ENCODE data around the gene SERPINB2.

SERPINB2 gene

DNA sequence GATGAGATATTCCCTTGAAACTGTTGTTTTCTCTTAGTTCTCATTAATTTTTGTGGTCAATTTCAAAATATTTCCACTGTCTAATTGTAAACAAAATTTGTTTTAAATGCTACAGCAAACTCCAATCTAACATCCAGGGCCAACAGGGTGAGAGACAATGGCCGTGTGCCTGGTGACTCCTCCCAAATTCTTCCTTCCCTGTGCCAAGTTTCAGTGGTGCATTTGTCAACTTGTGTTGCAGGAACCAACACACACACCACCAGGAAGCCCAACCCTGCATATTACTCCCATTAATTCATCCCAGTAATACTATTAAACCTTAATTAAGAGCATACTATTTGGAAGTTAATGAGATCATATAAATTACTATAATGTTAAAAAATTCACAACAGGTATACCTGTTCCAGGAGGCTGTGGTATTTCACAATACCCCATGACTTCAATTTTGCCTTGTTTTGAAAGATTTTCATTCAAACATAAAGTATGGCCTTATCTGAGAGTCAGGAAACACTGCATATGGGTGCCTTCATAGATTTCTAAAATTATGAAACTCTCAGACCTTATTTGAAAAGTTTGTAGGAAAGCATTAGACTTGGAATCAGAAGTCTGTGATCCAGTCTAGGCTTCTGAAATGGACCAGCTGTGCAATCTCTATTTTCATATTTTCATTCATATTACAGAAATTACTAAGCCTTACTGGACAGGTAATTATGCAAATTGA, 1.1 kb downstream of the SERPINB2 start:
- no peak for DNase-seq (ENCODE audit: extremely low read depth, low read depth)
- TF ChIP-seq, protein P1, sequence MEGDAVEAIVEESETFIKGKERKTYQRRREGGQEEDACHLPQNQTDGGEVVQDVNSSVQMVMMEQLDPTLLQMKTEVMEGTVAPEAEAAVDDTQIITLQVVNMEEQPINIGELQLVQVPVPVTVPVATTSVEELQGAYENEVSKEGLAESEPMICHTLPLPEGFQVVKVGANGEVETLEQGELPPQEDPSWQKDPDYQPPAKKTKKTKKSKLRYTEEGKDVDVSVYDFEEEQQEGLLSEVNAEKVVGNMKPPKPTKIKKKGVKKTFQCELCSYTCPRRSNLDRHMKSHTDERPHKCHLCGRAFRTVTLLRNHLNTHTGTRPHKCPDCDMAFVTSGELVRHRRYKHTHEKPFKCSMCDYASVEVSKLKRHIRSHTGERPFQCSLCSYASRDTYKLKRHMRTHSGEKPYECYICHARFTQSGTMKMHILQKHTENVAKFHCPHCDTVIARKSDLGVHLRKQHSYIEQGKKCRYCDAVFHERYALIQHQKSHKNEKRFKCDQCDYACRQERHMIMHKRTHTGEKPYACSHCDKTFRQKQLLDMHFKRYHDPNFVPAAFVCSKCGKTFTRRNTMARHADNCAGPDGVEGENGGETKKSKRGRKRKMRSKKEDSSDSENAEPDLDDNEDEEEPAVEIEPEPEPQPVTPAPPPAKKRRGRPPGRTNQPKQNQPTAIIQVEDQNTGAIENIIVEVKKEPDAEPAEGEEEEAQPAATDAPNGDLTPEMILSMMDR (IDR thresholded peaks at IDR 0.05; ENCODE audit: low read depth, low read length) = no peak

DNA sequence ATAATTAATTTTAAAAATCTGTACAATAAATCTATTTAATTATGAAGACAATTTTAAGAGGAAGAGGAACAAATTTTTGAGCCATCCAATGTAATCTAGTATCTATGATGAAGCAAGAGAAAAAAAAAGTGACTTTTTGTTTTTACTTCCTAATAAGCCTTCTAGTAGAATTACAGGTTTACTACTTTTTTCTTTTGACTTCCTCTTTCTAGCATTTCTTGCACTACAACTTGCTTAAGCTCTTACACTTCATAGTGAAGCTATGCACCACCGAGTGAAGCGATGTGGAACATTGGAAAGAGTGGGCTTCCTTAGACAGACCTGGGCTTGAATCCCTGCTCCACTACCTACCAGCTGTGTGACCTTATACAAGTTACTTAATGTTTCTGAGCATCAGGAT, 2.1 kb downstream of the SERPINB2 start:
- TF ChIP-seq, protein P1 (IDR thresholded peaks at IDR 0.05; ENCODE audit: low read depth, low read length) = no peak
- DNase-seq (ENCODE audit: extremely low read depth, low read depth) = no peak

DNA sequence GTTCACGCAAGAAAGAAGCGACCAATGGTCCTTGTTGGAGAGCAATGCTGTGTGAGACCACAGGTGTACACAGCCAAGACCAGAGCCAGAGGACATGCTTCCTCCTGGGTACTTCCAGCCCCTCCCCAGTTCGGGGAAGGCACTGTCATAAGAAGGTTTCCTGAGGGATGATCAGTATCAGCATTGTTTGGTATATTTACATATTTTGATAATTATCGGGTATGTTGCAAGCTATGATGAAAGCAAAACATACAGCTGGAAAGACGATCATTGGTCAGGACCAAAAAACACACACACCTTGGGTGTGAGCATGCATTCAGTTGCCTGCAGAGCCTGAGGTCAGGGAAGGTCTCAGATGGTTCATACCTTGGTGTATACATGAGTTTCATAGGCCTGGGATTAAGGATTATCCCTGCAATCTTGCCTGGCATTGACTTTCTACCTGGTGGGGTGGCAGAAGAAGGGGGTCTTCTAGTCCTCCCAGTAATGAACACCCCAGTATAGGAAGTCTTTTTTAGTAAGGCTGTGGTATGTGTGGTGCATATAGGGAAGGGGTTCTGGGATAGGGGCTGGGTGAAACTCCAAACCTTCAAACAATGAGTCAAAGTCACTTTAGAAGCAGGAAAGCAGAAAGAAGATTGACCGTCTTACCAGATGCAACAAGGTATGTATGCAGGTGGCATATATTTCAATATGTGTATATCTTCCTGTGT, 2.9 kb downstream of the SERPINB2 start:
- TF ChIP-seq, protein P1 (IDR thresholded peaks at IDR 0.05; ENCODE audit: low read depth, low read length) = no peak
- no peak for DNase-seq (ENCODE audit: extremely low read depth, low read depth)

DNA sequence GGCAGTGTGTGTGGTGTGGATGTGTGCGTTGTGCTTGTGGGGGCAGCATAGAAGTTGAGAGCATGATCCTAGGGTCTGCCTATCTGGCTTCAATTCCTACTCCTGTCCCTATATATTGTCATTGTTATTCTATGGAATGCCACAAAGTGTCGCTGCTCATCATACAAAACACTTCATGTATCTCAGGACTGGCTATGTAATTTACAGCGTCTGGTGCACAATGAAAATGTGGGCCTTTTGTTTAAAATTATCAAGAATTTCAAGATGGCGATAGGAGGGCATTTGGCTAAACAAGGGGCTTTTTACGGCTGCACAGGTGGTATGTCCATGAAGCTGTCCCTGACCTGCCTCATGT, 3.4 kb downstream of the SERPINB2 start:
- TF ChIP-seq, protein P1 (IDR thresholded peaks at IDR 0.05; ENCODE audit: low read depth, low read length) = no peak
- DNase-seq (ENCODE audit: extremely low read depth, low read depth) = no peak

DNA sequence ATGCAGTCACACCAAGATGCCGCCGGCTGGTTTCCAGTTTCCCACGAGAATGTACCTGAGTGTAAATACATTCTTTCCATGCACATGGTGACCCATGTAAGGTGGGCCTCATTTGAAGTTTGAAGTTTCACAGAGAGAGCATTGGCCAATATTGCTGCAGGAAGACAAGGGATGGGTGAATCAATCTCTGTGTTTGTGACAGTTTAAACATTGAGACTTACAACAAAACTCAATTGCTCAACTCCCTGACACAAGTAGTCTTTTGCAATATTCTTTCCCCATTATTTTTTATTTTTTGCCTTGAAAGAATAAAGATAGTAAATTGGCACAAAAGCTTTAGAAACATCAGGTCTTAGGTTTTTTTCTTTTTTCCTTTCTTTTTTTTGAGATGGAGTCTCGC, 5.1 kb downstream of the SERPINB2 start:
- no peak for DNase-seq (ENCODE audit: extremely low read depth, low read depth)
- TF ChIP-seq, protein P1 (IDR thresholded peaks at IDR 0.05; ENCODE audit: low read depth, low read length) = no peak

DNA sequence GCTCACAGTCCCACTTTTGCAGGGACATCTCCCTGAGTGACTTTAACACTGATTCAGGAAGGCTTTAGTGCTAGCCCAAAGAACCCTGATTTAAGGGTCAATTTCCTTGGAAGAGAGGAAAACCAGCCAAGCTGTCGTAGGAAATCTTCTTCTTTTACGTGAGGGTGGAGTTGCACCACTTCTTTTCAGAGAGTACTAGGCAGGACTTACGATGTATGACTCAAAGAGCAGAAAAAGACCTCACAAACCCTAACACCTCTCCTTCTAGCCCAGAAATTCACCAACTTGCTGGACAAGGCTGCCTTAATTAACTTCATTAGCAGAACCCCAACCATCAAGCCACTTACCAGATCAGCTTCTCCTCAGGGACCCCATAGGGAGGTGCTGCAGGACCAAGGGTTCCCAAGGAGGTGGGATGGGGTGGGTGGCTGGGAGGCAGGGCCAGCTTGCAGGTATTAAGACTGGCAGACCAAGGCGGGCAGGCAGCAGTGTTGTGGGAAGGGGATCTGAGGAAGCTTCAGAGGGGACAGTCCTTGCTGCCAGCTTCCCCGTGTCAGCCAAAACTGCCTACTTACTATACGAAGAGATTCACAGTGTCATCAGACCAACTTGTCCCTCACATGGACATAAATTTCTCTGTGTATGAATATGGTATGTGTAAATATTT, 6.7 kb downstream of the SERPINB2 start:
- DNase-seq (ENCODE audit: extremely low read depth, low read depth) = no peak
- TF ChIP-seq, protein P1 (IDR thresholded peaks at IDR 0.05; ENCODE audit: low read depth, low read length) = no peak

DNA sequence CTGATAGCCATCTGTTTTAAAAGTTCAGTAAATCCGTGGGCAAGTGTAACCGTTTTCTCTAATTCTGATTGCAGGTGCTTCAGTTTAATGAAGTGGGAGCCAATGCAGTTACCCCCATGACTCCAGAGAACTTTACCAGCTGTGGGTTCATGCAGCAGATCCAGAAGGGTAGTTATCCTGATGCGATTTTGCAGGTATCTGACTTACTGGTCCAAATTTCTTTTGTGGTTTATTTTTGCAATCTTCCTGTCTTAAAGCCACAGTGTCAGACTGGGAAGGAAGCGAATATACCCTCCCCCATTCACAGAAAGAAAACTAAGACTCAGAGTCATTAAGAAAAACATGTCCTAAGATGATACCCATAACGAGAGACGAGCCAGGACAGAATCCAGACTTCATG, 7.7 kb downstream of the SERPINB2 start:
- DNase-seq (ENCODE audit: extremely low read depth, low read depth) = no peak
- TF ChIP-seq, protein P1 (IDR thresholded peaks at IDR 0.05; ENCODE audit: low read depth, low read length) = no peak
